HG03095 (cell line): Measurements from ENCODE around the gene UTP15.
A peak's percentile ranks its signal among the peaks of the same experiment; 100 is the strongest.

Experiments
- ATAC-seq: cut with Tn5 transposase; IDR thresholded peaks from one replicate; pipeline ENCODE4 v1.9.1; 2021; ENCODE audit warnings: moderate library complexity; ENCODE audit not compliant: unreplicated experiment

Gene UTP15

DNA sequence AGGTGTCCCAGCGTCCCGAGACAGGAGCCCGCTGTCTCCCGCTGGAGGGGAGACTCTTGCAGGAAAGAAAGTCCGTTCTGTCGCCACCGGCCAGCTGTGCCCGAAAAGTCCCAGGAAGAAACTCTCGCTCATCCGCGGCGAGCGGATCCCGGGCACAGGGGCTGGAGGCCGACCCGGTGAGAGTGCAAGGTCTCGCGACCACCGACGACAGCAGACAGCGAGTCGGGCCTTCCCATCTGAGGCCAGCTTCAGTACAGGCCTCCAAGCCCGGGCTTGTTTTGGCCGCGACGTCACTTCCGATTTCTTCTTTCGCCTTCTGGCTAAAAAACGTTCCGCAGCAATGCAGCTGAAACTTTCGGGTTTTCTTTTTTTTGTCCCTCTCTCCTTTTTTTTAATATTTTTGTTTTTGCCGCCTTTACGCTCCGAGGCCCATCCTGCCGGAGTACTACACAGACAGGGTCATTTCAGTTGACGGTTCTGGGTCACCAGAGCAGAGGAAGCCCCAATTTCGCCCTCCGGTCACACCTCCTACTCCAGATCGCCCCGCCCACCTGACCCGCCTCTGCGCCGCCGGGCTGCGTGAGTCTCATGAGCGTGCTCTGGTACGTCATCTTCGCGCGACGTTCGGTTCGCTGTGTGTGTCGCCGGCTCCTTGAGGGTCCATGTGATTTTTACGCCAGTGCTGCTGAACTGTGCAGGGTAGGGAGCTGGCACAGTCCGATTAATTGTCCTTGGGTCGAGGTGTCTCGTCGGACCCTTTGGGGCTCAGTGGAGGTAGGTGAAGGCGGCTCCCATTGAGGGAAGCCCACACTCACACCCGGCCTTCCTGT is at the start of gene UTP15, which contains the start of gene ANKRA2:
UTP15 (plus strand) TSS at position 605 of the 830 bp plus-strand sequence. CDS start 1,602 bp downstream, outside the sequence.
ANKRA2 (minus strand) TSS at position 501 of the 830 bp plus-strand sequence. CDS start 2,758 bp downstream, outside the sequence.
- peak; percentile 93 for ATAC-seq

GRCh38 chr5:73519531-73520283 is 45.8 kb upstream of the UTP15 start:
- peak; percentile 97 for ATAC-seq

DNA sequence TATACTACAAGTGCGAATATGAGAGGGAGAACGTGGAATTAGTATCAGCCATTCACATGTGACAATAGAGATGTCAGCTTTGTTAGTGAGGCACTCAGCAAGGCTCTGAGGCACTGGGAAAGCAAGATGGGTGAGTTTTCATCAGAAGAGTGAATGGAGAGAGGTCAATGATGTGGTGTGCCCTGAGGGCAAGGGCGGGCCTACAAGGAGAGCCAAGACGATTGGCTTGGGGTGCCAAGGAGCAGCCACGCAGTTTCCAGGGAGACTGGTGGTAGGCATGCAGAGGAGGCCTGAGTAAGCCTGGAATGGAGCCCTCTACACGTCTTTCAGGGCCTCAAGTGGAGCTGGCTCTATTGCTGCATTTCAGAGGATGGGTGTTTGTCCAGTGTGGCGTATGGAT is 42.6 kb upstream of the UTP15 start:
- no peak for ATAC-seq

GRCh38 chr5:73523861-73524260 is 41.7 kb upstream of the UTP15 start:
- ATAC-seq: no peak

DNA sequence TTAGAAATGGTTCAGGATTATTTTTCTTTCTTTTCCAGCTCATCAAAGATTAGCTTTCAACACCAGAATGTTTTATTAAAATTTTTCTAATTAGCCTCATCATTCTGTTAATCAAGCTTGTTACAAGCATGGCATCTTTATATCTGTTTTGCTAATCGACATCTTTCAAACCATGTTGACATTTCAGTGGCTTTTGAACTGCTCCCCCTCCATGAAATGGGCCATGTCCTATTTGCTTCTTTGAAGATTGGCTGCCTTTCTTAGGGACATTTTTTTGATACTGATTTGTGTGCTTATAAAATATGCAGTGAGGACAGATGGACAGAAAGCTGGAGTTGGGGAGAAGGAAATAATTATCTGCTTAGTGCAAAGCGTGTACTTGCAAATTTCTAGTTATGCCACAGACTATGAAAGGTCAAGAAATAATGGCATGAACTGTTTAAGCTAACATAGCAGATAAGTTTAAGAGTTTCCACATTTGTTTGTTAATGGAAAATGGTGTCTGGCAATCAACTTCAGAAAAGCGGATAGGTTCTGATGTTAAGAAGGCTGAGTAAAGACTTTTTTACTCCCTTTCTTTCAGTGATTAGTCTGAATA is 39.8 kb upstream of the UTP15 start:
- ATAC-seq: no peak

DNA sequence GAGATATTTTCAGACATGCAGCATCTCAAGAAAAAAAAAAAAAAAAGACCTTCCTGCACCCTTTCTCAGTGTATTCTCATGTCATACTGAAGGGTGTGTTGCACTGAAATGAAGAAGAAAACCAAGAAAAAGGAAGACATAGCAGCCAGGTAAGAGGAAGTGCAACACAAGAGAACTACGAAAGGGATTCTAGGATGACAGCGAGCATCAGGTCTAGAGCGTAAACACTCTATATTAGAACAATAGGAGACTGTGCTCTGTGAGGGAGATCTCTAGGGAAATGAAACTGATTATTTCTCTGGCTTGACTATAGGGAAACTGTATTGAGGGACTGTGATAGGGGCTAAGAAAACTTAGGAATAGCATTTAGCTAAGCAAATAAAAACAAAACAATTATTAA is 37.3 kb upstream of the UTP15 start:
- no peak for ATAC-seq

GRCh38 chr5:73529081-73529480 is 36.5 kb upstream of the UTP15 start:
- no peak for ATAC-seq

DNA sequence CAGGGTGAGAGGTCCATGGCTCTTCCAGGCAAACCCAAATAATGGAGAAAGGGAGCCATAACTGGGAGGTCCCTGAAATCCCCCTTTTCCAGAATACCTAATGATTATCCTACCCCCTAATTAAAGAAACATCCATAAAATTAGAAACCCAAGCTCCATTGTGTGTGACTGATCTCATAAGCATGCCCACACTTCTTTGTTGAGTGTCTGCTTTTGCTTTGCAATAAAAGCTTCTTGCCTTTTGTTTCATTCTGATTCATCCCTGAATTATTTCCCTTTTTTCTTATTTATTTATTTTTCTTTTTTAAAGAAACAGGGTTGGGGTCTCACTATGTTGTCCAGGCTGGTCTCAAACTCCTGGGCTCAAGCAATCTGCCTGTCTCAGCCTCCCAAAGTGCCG is 34.2 kb upstream of the UTP15 start:
- no peak for ATAC-seq

GRCh38 chr5:73532195-73532594 is 33.3 kb upstream of the UTP15 start:
- no peak for ATAC-seq

DNA sequence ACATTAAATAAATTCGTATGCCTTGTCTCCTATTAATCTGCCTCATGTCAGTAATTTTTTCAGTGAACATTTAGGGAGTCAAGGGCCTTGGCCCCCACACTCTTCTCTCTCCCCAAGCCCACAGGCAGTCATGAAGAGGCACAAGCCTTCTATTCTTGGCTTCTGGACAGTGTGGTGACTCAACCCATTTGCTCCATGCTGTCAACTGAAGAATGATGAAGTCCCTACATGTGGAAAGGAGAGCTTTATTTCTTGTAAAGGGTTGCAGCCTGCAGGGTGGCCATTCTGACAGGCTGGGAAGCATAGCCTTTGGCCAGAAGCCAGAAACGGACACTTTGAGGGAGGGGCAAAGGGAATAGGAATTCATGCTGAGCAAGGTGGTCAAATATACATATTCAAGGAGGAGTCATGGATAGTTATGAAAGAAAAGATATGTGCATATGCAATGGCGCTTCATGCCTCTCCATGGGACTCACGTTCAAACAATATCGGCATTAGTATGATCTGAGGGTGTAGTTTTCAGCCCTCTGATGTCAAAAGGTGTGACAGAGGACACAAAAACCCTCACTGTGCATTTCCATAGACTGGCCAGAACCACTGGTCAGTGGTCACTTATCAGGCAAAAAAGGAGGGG is 31.4 kb upstream of the UTP15 start:
- no peak for ATAC-seq

DNA sequence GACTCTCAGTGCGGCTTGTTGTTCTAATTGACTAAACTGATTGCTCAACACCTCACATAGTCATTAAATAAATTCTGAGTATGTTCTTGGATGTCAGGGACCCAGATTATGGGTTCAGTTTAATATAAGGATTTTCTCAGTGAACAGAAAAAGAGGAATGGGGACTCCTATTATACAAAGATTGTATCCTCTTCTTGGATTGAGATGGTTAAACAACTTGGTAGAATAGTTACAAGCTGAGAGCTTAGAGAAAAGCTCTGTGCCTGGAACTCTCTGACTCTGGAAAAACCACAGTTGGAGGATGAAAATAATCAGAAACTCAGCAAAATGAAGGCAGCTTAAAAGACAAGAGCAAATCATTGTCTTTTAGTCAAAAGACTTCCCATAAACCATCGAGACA is 30.6 kb upstream of the UTP15 start:
- ATAC-seq: no peak

GRCh38 chr5:73539730-73540129 is 25.8 kb upstream of the UTP15 start:
- no peak for ATAC-seq

GRCh38 chr5:73540192-73540591 is 25.4 kb upstream of the UTP15 start:
- no peak for ATAC-seq

DNA sequence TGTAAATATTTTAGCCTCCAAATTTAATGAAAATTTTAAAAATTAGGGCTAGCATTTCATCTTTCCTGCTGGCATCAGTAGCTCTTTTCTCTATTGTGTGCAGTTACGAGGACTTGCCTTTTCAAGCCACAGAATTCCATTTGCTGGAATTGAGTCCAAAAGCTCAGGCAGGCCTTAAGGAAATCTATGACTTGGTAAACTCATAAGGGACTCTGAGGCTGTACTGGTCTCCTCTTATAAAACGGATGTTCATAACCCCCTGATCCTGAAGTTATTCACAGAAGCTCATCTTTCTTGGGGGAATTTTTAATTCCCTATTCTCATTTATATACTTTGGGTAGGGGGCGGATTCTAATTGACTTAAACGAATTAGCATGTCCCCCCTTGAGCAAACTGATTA is 23.5 kb upstream of the UTP15 start:
- no peak for ATAC-seq

- no peak for ATAC-seq
These were observed 20.8 kb upstream of the UTP15 start for GRCh38 chr5:73544429-73545402.

DNA sequence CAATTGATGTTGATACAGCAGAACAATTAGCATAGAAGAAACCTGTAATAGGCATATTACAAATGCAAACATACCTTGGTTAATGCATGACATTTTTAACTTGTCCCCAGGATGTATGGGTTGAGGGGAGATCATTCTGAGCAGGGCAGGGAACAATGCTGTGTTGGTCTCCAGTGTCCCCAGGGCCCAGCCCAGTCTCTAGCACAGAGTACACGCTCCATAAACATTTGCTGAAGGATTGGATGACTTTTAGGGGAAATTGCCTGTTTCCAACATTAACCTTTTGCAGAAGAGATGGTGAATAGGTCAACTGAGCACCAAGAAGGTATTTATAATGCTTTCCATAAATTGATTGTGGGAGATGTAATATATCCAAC is 20.2 kb upstream of the UTP15 start:
- no peak for ATAC-seq

- no peak for ATAC-seq
These were observed 15.5 kb upstream of the UTP15 start for GRCh38 chr5:73550016-73550415.

- no peak for ATAC-seq
These were observed 12.9 kb upstream of the UTP15 start for GRCh38 chr5:73552642-73553041.

DNA sequence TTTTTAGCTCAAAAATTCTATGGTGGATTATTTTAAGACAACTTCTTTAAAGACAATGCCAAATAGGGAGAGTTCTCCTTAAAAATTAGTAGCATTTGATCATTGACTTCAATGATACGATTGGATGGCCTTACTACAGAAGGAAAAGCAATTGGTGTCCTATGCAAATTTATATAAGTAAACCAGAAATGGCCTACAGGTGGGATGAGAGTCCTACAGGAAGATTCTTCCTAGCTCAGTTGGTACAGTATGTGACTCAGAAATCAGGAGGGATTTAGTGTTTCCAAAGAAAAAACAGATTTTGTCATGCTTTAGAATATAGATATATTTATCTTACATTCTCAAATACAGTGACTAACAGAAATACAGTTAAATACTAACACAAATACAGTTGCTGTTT is 6.6 kb upstream of the UTP15 start:
- no peak for ATAC-seq

DNA sequence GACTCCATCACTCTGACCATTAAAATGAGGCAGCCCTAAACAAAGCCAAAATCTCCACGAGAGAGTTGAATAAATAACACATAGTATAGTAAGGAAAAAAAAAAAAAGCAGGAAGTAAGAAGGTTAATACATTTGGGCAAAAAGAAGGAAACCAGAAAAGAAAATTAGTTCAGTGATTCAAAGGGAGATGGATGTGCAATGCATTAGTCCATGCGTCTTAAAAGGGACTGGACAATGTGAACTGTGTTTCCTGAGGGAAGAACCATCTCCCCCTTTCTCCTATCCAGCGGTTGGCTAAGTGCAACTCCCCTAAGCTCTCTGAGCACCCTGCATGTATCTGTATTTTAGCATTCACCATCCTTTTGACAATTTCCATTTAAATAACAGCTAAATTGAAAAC is 1.5 kb upstream of the UTP15 start:
- no peak for ATAC-seq
